Measurements from ENCODE around the gene NPEPL1.
"Not testable (repeated sequence)": the region's sequence is repeated elsewhere in the genome, so short reads cannot be mapped to it uniquely, and the experiment has no call there.

Gene NPEPL1

DNA sequence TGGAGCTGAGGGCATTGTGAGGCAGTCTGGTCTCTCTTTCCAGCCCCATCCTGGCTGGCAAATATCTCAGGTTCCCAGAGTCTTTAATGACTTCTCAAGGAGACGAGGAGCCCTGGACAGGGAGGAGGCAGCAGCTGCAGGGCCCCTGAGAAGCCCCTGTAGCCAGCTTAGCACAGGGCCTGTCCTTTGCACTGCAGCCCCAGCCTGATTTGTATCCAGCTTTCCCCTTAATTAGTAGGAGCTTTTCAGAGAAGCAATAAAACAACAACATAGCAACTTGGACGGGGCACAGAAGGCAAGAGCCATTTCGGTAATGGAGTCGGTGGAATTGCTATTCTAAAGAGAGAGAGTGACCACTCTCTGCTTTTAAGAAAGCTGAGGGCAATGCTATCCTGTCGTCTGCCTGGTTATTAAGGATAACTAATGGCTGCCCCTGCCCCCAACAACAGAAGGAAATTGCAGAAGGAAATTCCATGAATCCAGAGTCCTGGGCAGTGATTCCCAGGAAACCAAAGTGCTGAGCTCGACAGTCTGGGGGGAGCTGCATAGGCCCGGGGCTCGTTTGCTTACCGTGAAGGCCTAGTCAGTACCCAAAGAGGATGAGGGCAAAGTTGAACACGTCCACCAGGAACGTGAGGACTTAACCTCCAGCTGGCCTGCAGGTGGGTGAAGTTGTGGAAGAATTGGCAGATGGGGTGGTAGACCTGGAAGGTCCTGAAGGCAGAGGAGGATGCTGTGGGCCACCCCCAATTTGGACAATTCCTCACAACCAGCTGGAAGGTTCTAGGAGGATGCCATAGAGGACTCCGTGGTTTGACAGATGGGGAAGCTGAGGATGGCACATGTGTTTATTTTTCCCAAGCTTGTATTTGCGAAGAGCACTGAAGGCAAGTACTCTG lies 50.3 kb downstream of the NPEPL1 start:
- no peak for DNase-seq (ENCODE audit: low spot score)

DNA sequence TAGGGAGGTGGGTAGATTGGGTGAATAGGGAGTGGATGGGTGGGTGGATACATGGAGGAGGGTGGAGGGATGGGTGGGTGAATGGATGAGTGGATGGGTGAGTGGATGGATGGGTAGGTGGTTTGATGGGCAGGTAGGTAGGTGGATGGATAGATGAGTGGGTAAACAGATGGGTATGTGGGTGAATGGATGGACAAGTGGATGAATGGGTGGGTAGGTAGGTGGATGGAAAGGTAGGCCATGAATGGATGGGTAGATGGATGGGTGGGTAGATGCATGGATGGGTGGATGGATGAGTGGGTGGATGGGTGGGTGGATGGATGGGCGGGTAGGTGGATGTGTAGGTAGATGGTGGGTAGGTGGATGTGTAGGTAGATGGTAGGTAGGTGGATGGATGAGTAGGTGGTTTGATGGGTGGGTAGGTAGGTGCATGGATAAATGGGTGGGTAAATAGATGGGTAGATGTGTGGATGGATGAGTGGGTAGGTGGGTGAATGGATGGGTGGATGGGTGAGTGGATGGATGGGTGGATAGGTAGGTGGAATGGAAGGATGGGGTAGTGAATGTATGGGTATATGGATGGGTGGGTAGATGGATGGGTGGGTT lies 51.4 kb downstream of the NPEPL1 start:
- no peak for DNase-seq (ENCODE audit: low spot score)

DNA sequence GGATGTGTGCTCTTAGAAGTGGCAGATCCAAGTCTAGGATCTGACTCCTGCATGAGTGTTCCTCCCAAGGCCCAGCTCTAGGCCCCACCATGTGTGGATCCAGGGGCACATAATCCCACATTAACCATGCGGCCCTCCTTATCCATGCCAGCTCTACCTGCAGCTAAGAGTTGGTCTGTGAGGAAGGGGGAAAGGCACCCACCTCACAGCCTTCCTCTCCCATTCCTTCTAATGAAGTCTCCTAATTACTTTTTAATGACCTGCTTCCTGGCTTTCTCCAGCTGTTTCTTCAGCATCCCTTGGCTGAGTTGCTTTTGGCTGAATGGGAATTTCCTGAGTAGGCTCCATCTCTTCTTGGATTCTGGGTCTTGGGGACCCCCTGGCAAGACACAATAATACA lies 52.2 kb downstream of the NPEPL1 start:
- DNase-seq (ENCODE audit: low spot score): no peak

DNA sequence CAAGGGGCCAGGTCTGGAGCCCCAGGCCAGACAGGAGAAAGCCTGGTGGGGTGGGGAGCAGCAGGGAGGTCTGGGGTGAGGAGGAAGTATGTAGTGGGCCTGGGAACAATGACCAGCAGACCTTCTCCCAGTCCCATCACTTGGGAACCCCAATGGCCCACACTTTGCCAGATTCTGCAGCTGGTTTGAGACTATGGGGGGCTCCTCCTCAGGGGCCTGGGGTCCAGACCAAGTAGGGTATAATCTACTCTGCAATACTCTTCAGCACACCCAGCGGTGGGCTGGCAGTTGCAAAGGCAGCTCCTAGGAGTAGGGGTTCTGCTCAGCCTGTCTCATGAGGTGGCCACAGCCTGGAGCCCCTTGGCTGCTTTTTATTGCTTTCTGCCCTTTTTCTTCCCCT lies 52.8 kb downstream of the NPEPL1 start:
- DNase-seq (ENCODE audit: low spot score): no peak

DNA sequence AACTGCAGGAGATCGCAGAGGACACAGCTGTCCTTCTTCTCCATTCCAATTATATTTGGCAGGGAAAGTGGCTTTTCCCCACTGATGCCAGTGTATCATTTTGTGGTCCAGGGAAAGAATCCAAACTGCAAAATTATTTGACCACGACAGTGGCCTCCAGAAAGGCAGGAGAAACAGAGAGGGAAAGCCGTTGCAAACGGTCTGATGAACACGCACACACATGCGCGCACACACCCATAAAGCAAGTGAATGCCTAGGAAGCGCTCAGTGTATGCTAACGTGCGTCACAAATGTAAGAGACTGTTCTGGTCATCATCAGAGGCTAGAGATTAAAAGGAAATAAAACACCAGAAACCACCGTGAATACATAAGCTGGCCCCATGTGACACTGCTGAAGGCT lies 54.0 kb downstream of the NPEPL1 start:
- no peak for DNase-seq (ENCODE audit: low spot score)

DNA sequence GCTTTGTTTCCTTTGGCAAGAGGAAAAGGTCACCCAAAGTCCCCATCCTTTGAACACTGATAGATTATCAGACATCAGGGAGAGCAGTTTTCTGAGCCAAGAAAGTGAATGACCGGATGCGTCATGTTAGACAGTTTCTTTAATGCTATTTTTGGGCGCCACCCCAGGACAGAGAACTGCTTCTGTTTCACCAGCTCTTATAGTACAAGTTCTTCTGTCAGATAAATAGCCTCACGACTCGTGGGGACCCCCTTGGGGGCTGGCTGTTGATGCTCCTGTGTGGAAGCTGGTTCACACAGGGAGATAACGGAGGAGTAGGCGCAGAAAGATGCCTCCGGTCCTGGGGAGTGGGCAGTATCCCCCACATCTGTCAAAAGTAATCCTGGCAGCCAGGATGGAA lies 54.6 kb downstream of the NPEPL1 start:
- no peak for DNase-seq (ENCODE audit: low spot score)

DNA sequence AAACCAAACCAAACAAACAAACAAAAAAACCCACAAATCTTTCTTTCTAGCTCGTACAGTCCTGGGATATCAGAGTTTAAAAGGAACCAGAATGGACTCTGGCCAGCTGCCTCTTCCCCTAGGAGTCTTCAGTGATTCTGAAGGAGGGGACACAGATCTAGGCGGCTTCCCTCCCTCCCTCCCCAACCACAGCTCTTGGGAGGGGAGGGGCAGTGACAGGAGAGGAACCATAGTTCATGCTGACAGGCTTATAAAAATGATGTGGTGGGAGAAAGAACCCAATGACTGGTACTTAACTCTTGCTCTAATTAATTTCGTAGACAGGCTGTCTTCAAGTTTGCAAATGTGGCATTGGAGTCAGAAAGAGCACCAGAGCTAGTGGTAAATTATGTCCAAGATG lies 56.0 kb downstream of the NPEPL1 start:
- DNase-seq (ENCODE audit: low spot score): no peak

DNA sequence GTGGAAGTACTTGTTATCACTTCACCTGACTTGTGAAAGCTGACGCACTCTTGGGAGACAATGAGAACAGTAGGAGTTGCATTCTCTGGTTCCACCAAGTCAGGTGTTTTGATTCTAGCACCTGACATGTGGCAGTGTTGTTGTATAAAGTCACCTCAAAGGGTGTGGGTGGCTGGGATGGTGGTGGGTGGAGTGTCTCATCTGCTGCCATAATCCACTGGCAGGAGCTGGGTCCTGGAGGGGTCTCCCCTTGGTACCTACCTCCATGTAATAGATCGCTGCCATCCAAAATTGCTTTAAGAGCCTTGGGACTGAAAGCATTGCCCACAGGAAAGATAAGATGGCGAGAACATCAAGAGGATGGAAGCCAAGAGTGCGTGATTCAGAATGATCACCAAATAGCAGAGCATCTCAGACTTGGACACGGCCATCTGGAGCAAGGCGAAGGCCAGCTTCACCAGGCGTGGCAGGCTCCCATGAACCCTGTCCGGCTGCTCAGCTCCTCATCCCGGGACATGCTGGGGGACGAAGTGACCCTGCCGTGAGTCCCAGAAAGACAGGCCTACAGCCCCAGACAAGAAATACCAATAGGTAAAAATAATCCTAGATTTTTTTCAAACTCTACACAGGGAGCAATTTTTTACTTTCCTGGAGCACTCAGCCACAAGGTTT lies 56.6 kb downstream of the NPEPL1 start:
- DNase-seq (ENCODE audit: low spot score): no peak

DNA sequence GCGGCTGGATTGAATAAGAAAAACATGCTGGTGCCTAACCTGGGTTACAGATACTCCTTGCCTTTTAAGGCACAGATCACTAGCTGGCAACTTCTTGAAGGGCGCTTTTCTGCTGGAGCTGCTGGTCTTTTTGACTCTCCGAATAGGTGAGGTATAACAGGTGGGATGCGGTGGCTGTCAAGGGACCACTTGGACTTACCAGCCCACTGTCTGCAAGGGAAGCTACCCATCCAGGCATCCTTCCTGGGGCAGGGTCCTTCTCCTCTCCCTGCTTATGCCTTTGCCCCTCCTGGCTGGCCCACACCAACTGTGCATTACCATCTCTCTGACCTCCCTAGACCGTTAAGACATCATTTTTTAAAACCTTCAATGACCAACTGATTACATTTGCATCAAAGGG lies 57.4 kb downstream of the NPEPL1 start:
- no peak for DNase-seq (ENCODE audit: low spot score)

DNA sequence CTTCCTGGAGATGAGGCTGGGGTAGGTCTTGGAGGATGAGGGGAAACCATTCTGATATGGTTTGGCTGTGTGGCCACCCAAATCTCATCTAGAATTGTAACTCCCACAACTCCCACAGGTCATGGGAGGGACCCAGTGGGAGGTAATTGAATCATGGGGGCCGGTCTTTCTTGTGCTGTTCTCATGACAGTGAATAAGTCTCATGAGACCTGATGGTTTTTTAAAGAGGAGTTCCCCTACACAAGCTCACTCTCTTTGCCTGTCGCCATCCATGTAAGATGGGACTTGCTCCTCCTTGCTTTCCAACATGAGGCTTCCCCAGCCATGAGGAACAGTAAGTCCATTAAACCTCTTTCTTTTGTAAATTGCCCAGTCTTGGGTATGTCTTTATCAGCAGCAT lies 58.1 kb downstream of the NPEPL1 start:
- not testable (repeated sequence) for DNase-seq (ENCODE audit: low spot score)

DNA sequence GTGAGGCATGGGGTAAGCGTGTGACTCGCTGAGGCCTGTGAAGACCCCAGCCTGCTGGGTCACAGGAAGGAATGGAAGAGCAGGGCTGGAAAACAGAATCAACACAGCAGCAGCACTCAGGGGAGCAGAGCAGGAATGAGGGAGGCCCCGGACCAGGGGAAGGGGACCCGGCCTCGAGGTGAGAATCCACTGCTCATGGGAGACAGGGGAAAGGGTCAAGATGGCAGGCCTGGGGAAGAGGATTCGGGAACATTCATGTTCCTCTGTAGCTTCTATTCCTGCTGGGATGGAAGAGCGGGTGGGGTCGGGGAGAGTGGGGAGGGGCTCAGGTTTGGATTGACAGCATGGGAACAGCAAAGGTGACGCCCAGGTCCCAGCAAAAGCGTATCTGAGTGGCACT lies 59.4 kb downstream of the NPEPL1 start:
- DNase-seq (ENCODE audit: low spot score): no peak

DNA sequence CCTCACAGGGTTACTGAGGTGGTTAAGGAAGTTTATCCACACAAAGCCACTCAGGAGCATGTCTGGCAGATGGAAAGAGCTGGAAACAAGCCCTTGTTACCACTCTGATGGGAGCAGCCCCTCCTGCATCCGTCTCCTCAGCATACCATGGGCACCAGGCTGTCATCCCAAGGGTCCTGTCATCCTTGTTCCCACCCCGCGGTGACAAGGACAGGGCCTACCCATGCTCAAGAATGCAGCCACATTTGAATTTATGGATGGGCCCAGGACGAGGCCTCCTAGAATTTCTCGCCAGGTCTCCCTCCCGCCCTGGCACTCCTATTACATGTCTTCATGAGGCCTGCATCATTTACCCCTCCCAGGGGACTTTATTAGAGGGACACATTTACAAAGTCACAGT lies 60.0 kb downstream of the NPEPL1 start:
- no peak for DNase-seq (ENCODE audit: low spot score)

DNA sequence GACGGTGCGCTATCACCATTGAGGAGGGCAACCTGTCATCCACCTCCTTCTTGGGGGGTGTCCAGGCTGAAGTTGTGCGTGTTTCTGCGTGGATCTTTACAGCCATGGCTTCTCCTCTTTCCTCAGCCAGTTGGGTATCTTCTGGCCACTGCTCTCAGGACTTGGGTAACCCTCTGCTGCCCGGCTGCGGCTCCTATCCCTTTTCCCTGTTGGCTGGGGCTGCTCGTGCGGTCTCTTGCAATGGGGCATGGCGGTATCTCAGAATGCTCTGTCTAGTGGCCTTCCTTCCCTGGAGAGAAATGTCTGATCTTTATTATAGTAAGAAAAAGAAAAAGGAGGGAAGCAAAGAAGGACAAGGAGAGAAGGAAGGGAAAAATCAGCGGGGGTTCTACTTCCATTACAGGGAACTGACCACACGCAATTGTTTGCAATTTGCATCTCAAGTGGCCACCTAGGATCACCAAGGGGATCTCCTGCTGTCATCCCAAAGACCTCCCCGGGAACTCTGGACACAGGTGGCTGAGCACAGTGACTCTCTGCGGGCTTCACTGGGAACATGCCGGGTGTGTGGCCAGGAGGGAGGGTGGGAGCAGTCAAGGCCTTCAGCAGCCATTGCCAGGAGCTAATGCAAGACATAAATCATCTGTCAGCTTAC lies 60.8 kb downstream of the NPEPL1 start:
- DNase-seq (ENCODE audit: low spot score): no peak

DNA sequence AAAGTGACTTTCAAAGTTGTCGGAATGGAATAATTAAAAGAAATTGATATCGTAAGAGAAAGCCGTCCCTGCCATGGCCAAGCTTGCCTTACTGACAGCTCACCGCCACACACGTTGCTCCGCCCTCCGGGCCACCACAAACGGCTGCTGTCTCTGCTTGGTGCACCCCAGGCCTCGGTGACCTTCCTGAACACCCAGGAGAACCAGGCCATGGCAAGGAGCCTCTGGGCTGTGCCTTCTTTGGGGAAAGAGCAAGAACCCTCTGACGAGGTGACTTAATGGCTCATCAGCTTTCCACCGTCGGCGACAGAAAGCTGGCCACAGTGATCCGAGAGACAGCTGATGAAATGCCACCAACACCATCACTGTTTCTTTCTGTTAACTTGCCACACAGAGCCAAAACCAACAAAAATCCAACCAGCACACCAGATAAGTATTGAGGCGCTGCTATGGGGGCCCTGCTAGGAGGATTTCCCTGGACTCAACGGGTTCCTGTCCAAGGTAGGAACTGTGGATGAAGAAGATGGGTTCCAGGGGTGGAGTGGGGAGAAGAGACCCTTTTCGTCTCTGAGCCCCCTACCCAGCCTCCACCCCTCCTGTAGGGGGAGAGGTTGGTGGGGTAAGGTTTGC lies 61.4 kb downstream of the NPEPL1 start:
- no peak for DNase-seq (ENCODE audit: low spot score)

DNA sequence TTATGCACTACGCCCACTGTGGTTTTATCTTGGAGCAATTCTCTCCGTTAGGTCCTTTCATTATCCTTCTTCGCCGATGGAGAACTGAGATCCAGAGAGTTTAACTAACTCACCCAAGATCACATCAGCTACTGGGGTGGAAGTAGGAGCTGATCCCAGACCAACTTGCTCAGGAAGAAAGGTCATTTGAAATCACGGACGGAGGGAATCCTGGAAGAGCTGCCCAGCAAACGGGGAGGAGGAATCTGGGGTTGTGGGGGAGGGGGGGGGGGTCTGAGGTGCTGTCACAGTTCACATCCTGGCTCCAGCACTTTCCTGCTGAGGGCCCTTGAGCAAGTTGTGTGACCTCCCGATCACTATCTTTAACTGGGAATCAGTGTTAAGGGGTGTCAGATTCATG lies 62.0 kb downstream of the NPEPL1 start:
- DNase-seq (ENCODE audit: low spot score): no peak

DNA sequence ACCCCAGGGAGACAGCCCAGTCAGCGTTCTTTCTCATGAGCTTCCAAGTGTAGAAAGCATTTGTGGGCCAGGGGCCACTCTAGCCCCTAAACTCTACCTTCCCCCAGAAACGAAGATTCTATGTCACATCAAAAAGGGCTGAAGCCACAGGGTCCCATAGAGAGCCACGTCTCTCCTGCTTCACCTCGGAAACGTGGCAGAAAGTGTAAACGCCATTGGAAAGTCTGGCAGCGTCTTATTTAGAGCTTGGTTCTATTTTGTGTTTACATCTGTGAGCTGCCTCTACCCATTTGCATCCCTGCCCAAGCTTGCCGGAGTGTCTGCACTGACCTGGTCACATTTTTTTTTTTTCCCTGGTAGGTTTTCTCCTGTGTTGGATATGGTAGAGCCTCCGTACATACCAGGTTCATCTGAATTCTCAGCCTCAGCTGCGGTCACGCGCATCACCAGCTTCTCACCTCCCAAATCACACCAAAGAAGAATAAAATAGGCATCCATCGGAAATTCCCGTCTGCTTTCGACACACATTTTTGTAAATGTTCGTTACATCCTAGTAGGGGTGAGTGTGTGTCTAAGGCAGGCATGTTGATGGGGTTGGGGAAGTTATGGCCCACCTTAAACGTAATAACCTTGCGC lies 62.6 kb downstream of the NPEPL1 start:
- no peak for DNase-seq (ENCODE audit: low spot score)

DNA sequence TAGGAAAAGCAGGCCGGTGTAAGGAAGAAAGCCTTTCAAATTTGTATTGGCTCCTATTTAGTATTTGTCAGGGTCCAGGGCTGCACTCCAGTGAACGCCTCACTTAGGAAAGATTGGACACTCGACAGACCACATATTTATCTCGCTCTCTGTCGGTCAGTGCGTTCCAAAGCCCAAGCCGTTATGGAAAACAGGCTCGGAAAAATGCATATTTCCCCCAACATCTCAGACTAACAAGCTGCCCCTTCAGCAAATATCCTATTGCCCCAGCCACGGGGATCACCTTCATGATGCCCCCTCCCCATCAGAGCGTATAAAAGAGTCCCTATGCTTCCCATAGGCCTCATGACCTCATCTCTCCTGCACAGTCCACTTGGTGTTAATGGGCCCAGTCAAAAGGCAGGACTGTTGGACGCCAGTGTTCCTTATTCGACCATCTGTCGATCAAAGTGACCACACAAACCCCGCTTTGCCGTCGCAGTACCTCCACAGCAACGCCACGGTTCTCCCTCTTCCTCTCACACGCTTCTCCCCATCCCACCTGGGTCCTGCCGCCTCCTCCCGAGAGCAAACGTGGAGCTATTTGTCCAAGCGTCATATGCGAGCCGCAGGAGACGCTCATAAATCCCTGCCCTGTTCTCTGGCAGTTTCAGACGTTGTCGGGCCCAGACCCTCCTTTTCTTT lies 63.3 kb downstream of the NPEPL1 start:
- DNase-seq (ENCODE audit: low spot score): no peak

DNA sequence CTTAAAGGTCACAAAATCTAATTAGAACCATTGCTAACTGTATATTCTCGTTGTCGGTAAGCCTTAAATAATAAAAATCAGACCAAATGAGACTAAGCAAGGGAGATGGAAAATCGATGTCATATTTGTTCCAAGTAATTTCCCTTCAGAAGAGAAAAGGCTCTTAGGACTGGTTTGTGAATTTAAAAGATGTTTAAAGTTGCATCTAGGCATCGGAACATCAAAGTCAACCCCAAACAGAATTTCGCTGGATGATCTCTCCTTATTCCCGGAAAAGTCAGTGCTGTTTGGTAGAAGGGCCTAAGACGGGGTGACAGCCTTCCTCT lies 63.8 kb downstream of the NPEPL1 start:
- DNase-seq (ENCODE audit: low spot score): no peak

DNA sequence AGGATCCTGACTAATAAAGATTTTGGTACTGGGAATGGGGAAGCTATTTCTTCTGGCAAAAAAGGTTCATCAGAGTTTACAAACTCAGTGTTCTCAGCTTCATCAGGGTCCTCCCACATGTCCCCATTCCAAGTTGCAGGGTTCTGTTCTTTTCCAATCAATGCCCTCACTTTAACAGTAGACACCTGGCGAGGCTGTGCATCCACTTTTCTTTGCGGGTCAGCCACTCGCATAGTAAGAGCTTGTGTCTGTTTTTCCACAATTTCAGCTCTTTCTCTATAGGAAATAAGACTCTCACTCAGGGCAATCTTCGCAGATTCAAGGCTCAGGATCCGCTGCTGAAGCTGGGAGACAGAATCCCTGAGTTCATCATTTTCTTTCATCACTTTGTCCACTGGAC lies 65.0 kb downstream of the NPEPL1 start:
- not testable (repeated sequence) for DNase-seq (ENCODE audit: low spot score)

DNA sequence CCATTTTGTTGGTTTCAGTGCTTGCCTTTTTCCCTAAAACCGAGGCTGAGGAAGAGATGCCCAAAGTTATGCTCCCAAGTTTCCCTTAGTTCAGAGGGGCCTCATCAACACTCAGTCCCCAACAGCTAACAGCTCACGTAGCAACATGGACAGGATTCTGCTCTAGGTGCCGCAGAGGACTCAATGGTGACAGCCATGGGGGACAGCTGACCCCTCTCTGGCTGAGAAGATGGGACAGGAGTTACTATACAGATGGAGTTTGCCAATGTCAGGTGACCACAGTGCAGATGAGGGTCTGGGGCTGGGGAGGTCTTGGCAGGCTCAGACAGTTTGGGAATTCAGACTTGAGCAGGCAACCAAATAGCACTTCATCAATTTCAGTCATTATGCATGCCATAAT lies 67.3 kb downstream of the NPEPL1 start:
- no peak for DNase-seq (ENCODE audit: low spot score)

DNA sequence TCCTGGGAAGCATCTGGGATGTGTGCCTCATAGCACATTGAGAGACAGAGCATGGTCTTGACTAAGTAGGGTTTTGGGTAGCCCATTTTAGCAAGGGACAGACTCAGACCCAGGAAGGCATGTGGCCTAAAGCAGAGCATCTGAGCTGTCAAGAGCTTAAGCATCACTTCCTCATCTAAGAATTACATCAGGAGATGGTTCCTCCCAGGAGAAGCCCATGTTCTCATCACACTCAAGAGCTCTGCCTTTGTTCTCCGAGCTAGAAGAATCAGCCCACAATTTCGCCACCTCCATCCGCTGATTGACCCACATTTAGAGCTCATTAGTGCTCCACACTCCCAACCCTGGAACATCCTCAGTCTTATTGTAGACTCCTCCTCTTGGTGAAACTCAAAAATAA lies 68.3 kb downstream of the NPEPL1 start:
- DNase-seq (ENCODE audit: low spot score): no peak
